PC-9 (cell line): ENCODE results near the gene MEPE. TPM values are rescaled to one million over a fixed set of nuclear protein-coding genes. Genes with fewer than 3 reads are reported as not detected.

Experiments
- BruUV-seq: library from RNA; stranded (reverse); fragments of 400-500 nt; replicated peaks from 2 replicates; lab custom pipeline; 2021; lab: Mats Ljungman, UMichigan
- CTCF ChIA-PET: fragments of 300-600 bp; sonication (Branson Sonifier 250); formaldehyde crosslinking; loops from one replicate; lab custom pipeline; 2022; ENCODE audit warnings: antibody characterized with exemption; lab: Charles Lee
- POLR2A ChIA-PET: fragments of 300-600 bp; sonication (Branson Sonifier 250); formaldehyde crosslinking; loops from one replicate; lab custom pipeline; 2022; ENCODE audit warnings: antibody characterized with exemption; ENCODE audit not compliant: unreplicated experiment; lab: Charles Lee
- DNase-seq, 2 experiments: peaks; one replicate each; pipeline versions ENCODE4 v3.0.0 to v3.0.0-alpha.2; 2015 to 2022; ENCODE audit warnings: mixed read lengths in 1 of 2
- H2AFZ ChIP-seq: fragments of 200-600 bp; sonication (generic); 2 replicates; pipeline ENCODE4 v1.8.1; 2017; ENCODE audit warnings: antibody characterized with exemption
- H3F3A ChIP-seq: fragments of 200-600 bp; sonication (generic); 2 replicates; pipeline ENCODE4 v1.8.1; 2017; ENCODE audit warnings: antibody characterized with exemption, mild to moderate bottlenecking, low read depth; ENCODE audit not compliant: insufficient read depth
- H3K27ac ChIP-seq: fragments of 200-600 bp; sonication (generic); 2 replicates; pipeline ENCODE4 v1.6.1; 2016; ENCODE audit warnings: mixed run types
- H3K27me3 ChIP-seq: fragments of 200-600 bp; sonication (generic); 2 replicates; pipeline ENCODE4 v1.6.1; 2016; ENCODE audit warnings: low read depth, mixed run types; ENCODE audit not compliant: insufficient read depth
- H3K36me3 ChIP-seq: fragments of 200-600 bp; sonication (generic); 2 replicates; pipeline ENCODE4 v1.6.1; 2016; ENCODE audit warnings: low read depth, mixed run types
- H3K4me1 ChIP-seq: fragments of 200-600 bp; sonication (generic); replicated peaks from 2 replicates; pipeline ENCODE4 v1.6.1; 2016; ENCODE audit warnings: mixed run types; ENCODE audit not compliant: insufficient read depth
- H3K4me2 ChIP-seq: fragments of 200-600 bp; sonication (generic); 2 replicates; pipeline ENCODE4 v1.6.1; 2017; ENCODE audit warnings: mixed run types
- H3K4me3 ChIP-seq: fragments of 200-600 bp; sonication (generic); 2 replicates; pipeline ENCODE4 v1.6.1; 2016; ENCODE audit warnings: mixed run types
- H3K79me2 ChIP-seq: fragments of 200-600 bp; sonication (generic); 2 replicates; pipeline ENCODE4 v1.6.1; 2017; ENCODE audit warnings: low read depth, mixed run types
- H3K9me2 ChIP-seq: fragments of 200-600 bp; sonication (generic); 2 replicates; pipeline ENCODE4 v1.8.1; 2017; ENCODE audit warnings: mild to moderate bottlenecking; ENCODE audit not compliant: insufficient read depth
- H3K9me3 ChIP-seq: fragments of 200-600 bp; sonication (generic); 2 replicates; pipeline ENCODE4 v1.8.1; 2016; ENCODE audit warnings: low read depth; ENCODE audit not compliant: insufficient read depth
- H4K20me1 ChIP-seq: fragments of 200-600 bp; sonication (generic); 2 replicates; pipeline ENCODE4 v1.8.1; 2017; ENCODE audit not compliant: insufficient read depth
- CTCF ChIP-seq: fragments of 200-600 bp; sonication (generic); conservative IDR thresholded peaks from 2 replicates; pipeline ENCODE4 v1.6.1; 2017; ENCODE audit warnings: mixed run types, antibody characterized with exemption, mild to moderate bottlenecking, moderate library complexity
- EZH2 ChIP-seq: fragments of 200-600 bp; sonication (generic); IDR thresholded peaks from 2 replicates; pipeline ENCODE4 v1.8.0; 2017; ENCODE audit warnings: antibody characterized with exemption, low read depth
- intact Hi-C: fragments of 100-400 bp; cut with micrococcal nuclease; formaldehyde crosslinking; loops from one replicate; pipeline ENCODE4 v1.10.0; 2022; ENCODE audit not compliant: unreplicated experiment
- total RNA-seq: library from RNA; stranded (reverse); gene quantifications from 2 replicates; pipeline ENCODE4 v1.2.3, GENCODE V29; 2021

MEPE gene
- total RNA-seq, 1 experiment from 2014 or later, result not detected

GRCh38 chr4:87875191-87875590, 42.4 kb downstream of the MEPE start:
- H3K4me3 ChIP-seq, result no peak overlapping the region
- no peak overlapping the region for H2AFZ ChIP-seq
- H4K20me1 ChIP-seq, result no peaks in the 10 kb centered on the region
- H3K79me2 ChIP-seq, result no peaks in the 10 kb centered on the region
- ChIA-PET POLR2A (no interaction called here), CTCF (no interaction called here)
- no peaks in the 10 kb centered on the region for H3K27me3 ChIP-seq
- DNase-seq, result no peak
- H3K27ac ChIP-seq, result no peak overlapping the region
- no peaks in the 10 kb centered on the region for H3F3A ChIP-seq
- no peak overlapping the region for H3K4me2 ChIP-seq
- no peaks in the 10 kb centered on the region for H3K9me3 ChIP-seq
- TF ChIP-seq CTCF (no peak), EZH2 (no peak)
- intact Hi-C loops, result no loop called here
- no peaks in the 10 kb centered on the region for H3K36me3 ChIP-seq
- no peaks in the 10 kb centered on the region for H3K4me1 ChIP-seq
- no TSS peak for BruUV-seq
- H3K9me2 ChIP-seq, result no peaks in the 10 kb centered on the region

- intact Hi-C loops, result no loop called here
- BruUV-seq, result no TSS peak
- H3K36me3 ChIP-seq, result no peaks in the 10 kb centered on the region
- H2AFZ ChIP-seq, result no peak overlapping the region
- no peaks in the 10 kb centered on the region for H3K79me2 ChIP-seq
- no peak for DNase-seq
- H3K9me3 ChIP-seq, result no peaks in the 10 kb centered on the region
- no peaks in the 10 kb centered on the region for H3F3A ChIP-seq
- no peak overlapping the region for H3K27ac ChIP-seq
- H3K9me2 ChIP-seq, result no peaks in the 10 kb centered on the region
- no peak for TF ChIP-seq CTCF
- TF ChIP-seq EZH2, result no peak
- ChIA-PET POLR2A (no interaction called here), CTCF (no interaction called here)
- no peaks in the 10 kb centered on the region for H3K4me1 ChIP-seq
- H3K4me3 ChIP-seq, result no peak overlapping the region
- H4K20me1 ChIP-seq, result no peaks in the 10 kb centered on the region
- no peak overlapping the region for H3K4me2 ChIP-seq
- H3K27me3 ChIP-seq, result no peaks in the 10 kb centered on the region
These were observed 47.3 kb downstream of the MEPE start for GRCh38 chr4:87880106-87880505.

- Histone ChIP-seq H3K79me2 (no peaks in the 10 kb centered on the region), H3K4me2 (no peak overlapping the region), H3K4me1 (no peaks in the 10 kb centered on the region), H3F3A (no peaks in the 10 kb centered on the region), H3K9me3 (no peaks in the 10 kb centered on the region), H3K36me3 (no peaks in the 10 kb centered on the region), H3K27ac (no peak overlapping the region), H4K20me1 (no peaks in the 10 kb centered on the region), H3K27me3 (no peaks in the 10 kb centered on the region), H2AFZ (no peak overlapping the region), H3K9me2 (no peaks in the 10 kb centered on the region), H3K4me3 (no peak overlapping the region)
- CTCF ChIA-PET, result no interaction called here
- POLR2A ChIA-PET, result no interaction called here
- BruUV-seq, result no TSS peak
- intact Hi-C loops, result no loop called here
- no peak for DNase-seq
- no peak for TF ChIP-seq EZH2
- no peak for TF ChIP-seq CTCF
These were observed 48.3 kb downstream of the MEPE start for GRCh38 chr4:87881115-87881514.
